HG03378 (cell line): ENCODE data around the gene TMEM18.

Experiments used
- ATAC-seq: cut with Tn5 transposase; IDR thresholded peaks from one replicate; pipeline ENCODE4 v1.9.1; 2021; ENCODE audit warnings: mild to moderate bottlenecking, moderate library complexity; ENCODE audit not compliant: unreplicated experiment

Gene TMEM18

DNA sequence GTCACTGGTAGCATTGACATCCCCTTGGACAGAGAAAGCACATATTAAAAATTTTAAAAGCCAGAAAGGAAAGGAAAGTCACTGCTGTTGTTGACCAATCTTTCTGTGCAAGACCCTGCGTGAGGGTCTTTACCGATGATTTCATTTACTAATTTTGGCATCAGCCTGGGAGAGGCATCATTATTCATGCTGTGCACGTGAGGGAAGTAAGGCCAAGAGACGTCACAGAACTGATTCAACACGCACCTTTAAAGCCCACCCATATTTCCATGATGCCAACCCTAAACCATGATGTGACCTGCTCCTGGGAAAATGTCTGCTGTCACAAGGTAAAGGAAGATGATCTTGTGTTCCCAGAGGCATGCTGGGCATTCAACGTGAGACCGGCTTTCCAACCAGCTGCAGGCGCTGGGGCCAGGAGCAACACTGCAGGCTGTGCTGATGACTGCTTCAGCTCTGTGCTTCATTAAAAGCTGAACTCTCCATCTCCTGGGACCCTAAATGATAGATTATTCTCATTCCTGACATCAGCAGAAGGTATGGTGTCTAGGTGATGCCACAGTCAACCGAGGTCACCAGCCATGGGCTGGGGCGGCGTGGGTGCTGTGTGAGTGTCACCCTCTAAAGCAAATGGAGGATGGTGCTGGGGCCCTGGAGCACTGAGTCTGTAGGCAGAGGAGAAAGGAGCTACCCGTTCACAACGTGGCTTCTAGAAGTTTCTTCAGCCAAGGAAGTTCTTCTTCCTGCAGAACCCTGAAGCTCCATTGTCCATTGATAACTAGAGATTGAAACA, 53.9 kb downstream of the TMEM18 start:
- no peak for ATAC-seq

DNA sequence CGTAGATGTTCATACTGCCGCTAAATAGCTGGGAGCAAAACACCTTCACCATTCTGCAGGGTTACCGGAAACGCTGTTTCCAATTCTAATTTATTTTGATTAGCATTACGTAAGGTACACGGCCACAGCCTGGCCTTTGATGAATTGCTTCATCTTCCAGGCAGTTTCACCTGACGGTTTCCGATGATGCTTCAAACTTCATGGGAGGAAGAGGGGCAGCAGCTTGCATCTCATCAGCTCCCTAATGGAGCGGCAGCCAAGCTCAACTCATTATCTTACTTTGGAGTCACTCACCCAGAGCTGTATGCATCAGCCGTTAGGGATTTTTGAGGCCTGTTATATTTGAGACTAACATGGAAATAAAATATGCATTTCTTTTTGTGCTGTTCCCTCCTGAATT, 54.8 kb downstream of the TMEM18 start:
- no peak for ATAC-seq

DNA sequence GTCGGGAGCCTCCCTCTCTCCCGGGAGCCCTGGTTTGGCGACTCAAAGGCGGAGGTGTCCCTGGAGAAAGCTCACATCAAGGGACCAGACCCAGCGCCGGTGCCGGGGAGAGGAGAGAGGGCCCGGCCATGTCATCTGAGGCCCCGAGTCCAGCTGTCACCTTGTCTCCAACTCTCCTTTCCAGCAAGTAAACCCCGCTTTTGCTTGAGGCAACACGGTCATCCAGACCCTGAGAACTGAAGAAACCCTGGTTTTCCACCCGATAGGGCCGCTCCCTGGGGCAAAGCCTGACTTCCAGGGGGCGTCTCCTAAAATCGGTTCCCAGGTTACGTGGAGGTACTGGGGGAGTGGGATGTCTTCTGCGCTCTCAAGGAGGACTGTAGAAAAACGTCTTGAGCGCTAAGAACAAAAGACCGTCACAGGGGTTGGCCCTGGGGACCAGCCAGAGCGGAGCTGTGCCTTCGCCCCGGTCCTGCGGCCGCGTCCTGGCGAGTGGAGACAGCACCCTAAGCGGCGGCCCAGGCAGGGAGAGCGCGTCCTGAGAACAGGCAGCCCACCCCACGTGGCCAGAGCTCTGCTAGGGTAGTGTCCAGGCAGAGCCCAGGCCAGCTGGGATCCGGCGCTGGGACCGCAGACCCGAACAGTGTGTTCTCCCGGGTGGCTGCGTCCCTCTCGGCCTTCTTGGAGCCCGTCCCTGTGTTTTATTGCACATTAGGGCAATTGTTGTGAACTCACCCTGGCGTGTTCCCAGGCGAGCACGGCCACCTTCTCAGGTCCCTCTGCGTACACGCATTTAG, 55.7 kb downstream of the TMEM18 start:
- no peak for ATAC-seq

DNA sequence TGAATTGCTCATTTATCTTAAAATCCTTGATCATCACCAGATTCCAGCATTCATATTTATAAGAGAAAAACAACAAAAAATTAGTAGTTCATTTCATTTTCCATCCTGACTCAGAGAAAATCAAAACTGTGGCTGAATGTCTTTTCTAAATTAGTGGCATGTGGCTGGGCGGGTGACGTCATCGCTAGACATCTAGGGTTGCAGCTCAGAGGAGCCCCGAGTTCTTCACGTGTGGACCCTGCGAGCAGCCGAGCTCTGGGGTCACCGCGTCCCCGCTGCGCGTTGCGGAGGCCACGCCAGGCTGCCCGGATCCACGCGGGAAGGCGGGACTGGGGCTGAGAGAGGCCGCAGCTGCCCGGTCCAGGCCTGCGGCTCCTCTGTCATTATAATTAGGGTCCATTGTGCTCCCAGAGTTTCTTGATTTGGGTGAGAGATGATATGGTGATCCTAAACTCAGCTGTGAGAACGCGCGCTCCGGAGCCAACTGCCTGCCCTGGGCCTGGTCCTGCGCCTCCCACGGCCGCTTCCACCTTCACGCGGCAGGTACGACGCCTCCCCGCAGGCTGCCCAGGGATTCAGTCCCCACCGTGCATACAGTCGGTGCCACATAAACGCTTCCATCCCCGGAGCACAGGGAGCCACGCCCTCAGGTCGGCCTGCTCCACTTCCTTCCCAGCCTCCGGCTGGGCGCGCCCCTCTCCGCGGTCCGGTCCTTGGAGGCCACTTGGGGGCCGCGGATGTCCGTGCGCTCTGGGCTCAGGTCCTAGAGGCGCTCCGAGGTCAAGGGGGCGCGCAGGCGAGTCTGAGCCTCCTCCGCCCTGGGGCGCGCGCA, 56.5 kb downstream of the TMEM18 start:
- ATAC-seq = no peak

DNA sequence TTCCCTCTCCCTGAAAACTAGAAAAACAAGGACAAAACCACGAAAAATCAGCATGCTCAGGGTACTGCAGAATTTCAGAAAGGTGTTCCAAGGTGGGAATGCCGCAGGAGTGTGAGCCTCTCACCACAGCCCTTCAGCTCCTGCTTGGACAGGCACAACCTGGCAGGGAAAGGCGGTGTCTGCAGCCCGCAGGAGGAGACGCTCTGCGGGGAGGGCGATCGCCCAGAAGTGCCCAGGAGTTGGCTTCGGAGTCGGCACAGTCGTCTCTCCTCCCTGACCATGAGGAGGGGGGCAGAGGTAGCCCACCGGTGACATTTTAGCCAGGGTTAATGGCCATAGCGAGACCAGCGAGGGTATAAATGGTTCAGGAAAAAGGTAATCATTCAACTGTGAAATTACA, 57.2 kb downstream of the TMEM18 start:
- no peak for ATAC-seq

DNA sequence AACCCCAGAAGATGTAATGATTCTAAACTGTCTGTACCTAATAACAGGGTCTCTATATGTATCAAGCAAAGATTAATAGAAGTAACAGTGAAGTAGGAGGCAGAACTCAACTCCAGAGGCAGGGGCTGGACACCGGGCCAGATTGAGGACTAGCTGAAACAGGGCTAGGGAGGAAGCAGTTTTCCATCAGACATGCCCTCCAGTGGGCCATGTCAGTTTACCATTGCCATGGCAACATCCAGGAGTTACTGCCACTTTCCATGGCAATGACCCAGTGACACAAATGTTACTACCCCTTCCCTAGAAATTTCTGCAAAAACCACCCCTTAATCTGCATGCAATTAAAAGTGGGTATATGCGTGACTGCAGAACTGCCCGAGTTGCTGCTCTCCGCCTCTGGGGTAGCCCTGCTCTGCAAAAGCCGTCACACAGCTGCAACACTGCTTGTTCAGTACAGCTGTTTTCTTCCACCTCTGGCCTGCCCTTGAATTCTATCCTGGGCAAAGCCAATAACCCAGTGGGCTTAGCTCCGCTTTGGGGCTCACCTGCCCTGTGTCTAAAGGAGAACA, 58.7 kb downstream of the TMEM18 start:
- no peak for ATAC-seq

DNA sequence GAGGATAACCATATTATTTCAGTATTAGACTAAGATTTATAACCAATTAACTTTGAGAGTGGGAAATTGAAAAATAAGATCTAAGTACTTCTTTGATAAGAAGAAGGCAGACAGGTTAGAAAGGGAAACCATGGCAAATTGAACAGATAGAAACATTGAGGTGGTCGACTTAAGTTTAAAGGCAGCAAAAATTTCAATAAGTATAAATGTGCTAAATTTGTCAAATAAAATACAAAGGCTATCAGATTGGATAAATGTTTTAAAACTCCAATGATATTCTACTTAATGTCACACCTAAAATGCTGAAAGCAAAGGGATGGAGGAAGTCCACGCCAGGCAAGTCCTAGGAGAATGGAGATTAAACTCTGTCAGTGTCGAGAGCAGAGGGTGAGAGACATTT, 59.2 kb downstream of the TMEM18 start:
- no peak for ATAC-seq
